Neural progenitor cell (in vitro differentiated cells): Measurements from ENCODE around the gene GCK. TPM values are rescaled to one million over a fixed set of nuclear protein-coding genes. Genes with fewer than 3 reads are reported as not detected.
"Not testable (repeated sequence)": the region's sequence is repeated elsewhere in the genome, so short reads cannot be mapped to it uniquely, and the experiment has no call there.

ENCODE experiments used
- DNase-seq: peaks from one replicate; pipeline ENCODE4 v3.0.0-alpha.2; 2016; ENCODE audit warnings: low spot score
- H2AFZ ChIP-seq: fragments of 200-600 bp; sonication (generic); replicated peaks from 2 replicates; pipeline ENCODE4 v1.6.1; 2016; ENCODE audit warnings: antibody characterized with exemption
- H3F3A ChIP-seq: fragments of 200-600 bp; sonication (generic); 2 replicates; pipeline ENCODE4 v1.6.1; 2016; ENCODE audit warnings: antibody characterized with exemption, low read depth
- H3K27ac ChIP-seq: fragments of 200-600 bp; sonication (generic); 2 replicates; pipeline ENCODE4 v1.5.1; 2016; ENCODE audit warnings: mild to moderate bottlenecking
- H3K27me3 ChIP-seq: fragments of 200-600 bp; sonication (generic); 2 replicates; pipeline ENCODE4 v1.6.1; 2016; ENCODE audit warnings: mild to moderate bottlenecking, moderate library complexity
- H3K36me3 ChIP-seq: fragments of 200-600 bp; sonication (generic); 2 replicates; pipeline ENCODE4 v1.5.1; 2016
- H3K4me1 ChIP-seq: fragments of 200-600 bp; sonication (generic); 2 replicates; pipeline ENCODE4 v1.6.1; 2016; ENCODE audit warnings: mixed run types
- H3K4me2 ChIP-seq: fragments of 200-600 bp; sonication (generic); 2 replicates; pipeline ENCODE4 v1.6.1; 2016
- H3K4me3 ChIP-seq: fragments of 200-600 bp; sonication (generic); 2 replicates; pipeline ENCODE4 v1.5.1; 2016
- H3K79me2 ChIP-seq: fragments of 200-600 bp; sonication (generic); 2 replicates; pipeline ENCODE4 v1.6.1; 2016; ENCODE audit warnings: low read depth
- H3K9ac ChIP-seq: fragments of 200-600 bp; sonication (generic); 2 replicates; pipeline ENCODE4 v1.6.1; 2016
- H3K9me3 ChIP-seq: fragments of 200-600 bp; sonication (generic); 2 replicates; pipeline ENCODE4 v1.5.1; 2016; ENCODE audit warnings: low read depth
- H4K20me1 ChIP-seq: fragments of 200-600 bp; sonication (generic); 2 replicates; pipeline ENCODE4 v1.6.1; 2016; ENCODE audit warnings: low read depth
- H3K27ac Mint-ChIP-seq: 3 replicates; pipeline ENCODE4 v1.8.0; 2021; ENCODE audit warnings: mixed read lengths
- H3K27me3 Mint-ChIP-seq: 2 replicates; pipeline ENCODE4 v1.8.0; 2022; ENCODE audit warnings: low read depth, mild to moderate bottlenecking, inconsistent platforms, moderate library complexity, mixed read lengths; ENCODE audit not compliant: insufficient read depth
- H3K36me3 Mint-ChIP-seq: 3 replicates; pipeline ENCODE4 v1.8.0; 2021; ENCODE audit warnings: mixed read lengths
- H3K4me1 Mint-ChIP-seq: 3 replicates; pipeline ENCODE4 v1.8.0; 2021; ENCODE audit warnings: mixed read lengths
- H3K4me3 Mint-ChIP-seq: 3 replicates; pipeline ENCODE4 v1.8.0; 2021; ENCODE audit warnings: mild to moderate bottlenecking, moderate library complexity, mixed read lengths
- H3K9me3 Mint-ChIP-seq: 3 replicates; pipeline ENCODE4 v1.8.0; 2020; ENCODE audit warnings: mixed read lengths
- CTCF ChIP-seq: fragments of 200-600 bp; sonication (generic); IDR thresholded peaks from 2 replicates; pipeline ENCODE4 v1.5.1; 2017; ENCODE audit warnings: antibody characterized with exemption, mild to moderate bottlenecking
- EZH2 ChIP-seq: fragments of 200-600 bp; sonication (generic); IDR thresholded peaks from 2 replicates; pipeline ENCODE4 v1.6.1; 2017; ENCODE audit warnings: antibody characterized with exemption, mild to moderate bottlenecking, moderate library complexity
- EZH2phosphoT487 ChIP-seq: fragments of 200-600 bp; sonication (generic); IDR thresholded peaks from 2 replicates; pipeline ENCODE4 v1.6.1; 2017; ENCODE audit warnings: antibody characterized with exemption
- total RNA-seq: library from RNA; depleted of rRNA; stranded (reverse); fragments of >200 nt; gene quantifications from 2 replicates; pipeline ENCODE4 v1.2.3, GENCODE V29; 2015; ENCODE audit warnings: low replicate concordance

The GCK gene
- total RNA-seq, 1 donor from 2014 or later, result not detected

- Histone ChIP-seq H3K4me3 (peak overlapping the region; percentile 96), H4K20me1 (peaks cover 25% of the 10 kb centered on the region), H3K79me2 (peaks cover 35% of the 10 kb centered on the region), H3K36me3 (no peaks in the 10 kb centered on the region), H3K27ac (no peak overlapping the region), H3K27me3 (peaks cover 17% of the 10 kb centered on the region), H3K9ac (peak overlapping the region; percentile 86), H3K4me1 (peaks cover 9% of the 10 kb centered on the region), H3K9me3 (no peaks in the 10 kb centered on the region), H2AFZ (no peak overlapping the region), H3K4me2 (peak overlapping the region; percentile 88), H3F3A (peaks cover 3% of the 10 kb centered on the region)
- Mint-ChIP-seq H3K36me3 (peaks cover 4% of the 10 kb centered on the region), H3K27me3 (peaks cover 3% of the 10 kb centered on the region), H3K27ac (no peak overlapping the region), H3K4me3 (peak overlapping the region; percentile 91), H3K9me3 (no peaks in the 10 kb centered on the region), H3K4me1 (peaks cover 17% of the 10 kb centered on the region)
- TF ChIP-seq CTCF (no peak), EZH2 (no peak), EZH2phosphoT487 (no peak)
- no peak for DNase-seq
These were observed 12.6 kb upstream of the GCK start for GRCh38 chr7:44201813-44202212.

- H3K4me1 ChIP-seq, result peaks cover 9% of the 10 kb centered on the region
- peak within 1 kb of the TSS; percentile 91 for H3K4me3 Mint-ChIP-seq
These were observed 11.6 kb upstream of the GCK start, which contains the start of gene YKT6 for GRCh38 chr7:44200699-44201461. YKT6 (plus strand) TSS chr7:44200978; CDS start chr7:44201136, 158 bp downstream.

GRCh38 chr7:44200163-44200562 is 10.9 kb upstream of the GCK start:
- not testable (repeated sequence) for H3F3A ChIP-seq, H2AFZ ChIP-seq, H3K27ac ChIP-seq, DNase-seq, H3K9me3 Mint-ChIP-seq, H3K4me2 ChIP-seq, H3K9me3 ChIP-seq, H3K36me3 ChIP-seq, H3K36me3 Mint-ChIP-seq, H3K9ac ChIP-seq, H3K4me1 ChIP-seq, H3K4me3 ChIP-seq, H3K27ac Mint-ChIP-seq, H3K27me3 Mint-ChIP-seq
- Mint-ChIP-seq H3K4me3 (peak overlapping the region; percentile 64), H3K4me1 (peaks cover 17% of the 10 kb centered on the region)
- Histone ChIP-seq H4K20me1 (peaks cover 25% of the 10 kb centered on the region), H3K27me3 (peaks cover 17% of the 10 kb centered on the region), H3K79me2 (peaks cover 35% of the 10 kb centered on the region)

More at GRCh38 chr7:44200699-44201461, 11.6 kb upstream of the GCK start, which contains the start of gene YKT6:
- Histone ChIP-seq H3K36me3 (no peaks in the 10 kb centered on the region), H3F3A (peaks cover 3% of the 10 kb centered on the region), H3K27ac (no peak within 1 kb of the TSS), H3K27me3 (peaks cover 17% of the 10 kb centered on the region), H3K9ac (peak within 1 kb of the TSS; percentile 86), H4K20me1 (peaks cover 25% of the 10 kb centered on the region), H2AFZ (peak within 1 kb of the TSS; percentile 80), H3K4me2 (peak within 1 kb of the TSS; percentile 88), H3K79me2 (peaks cover 35% of the 10 kb centered on the region), H3K4me3 (peak within 1 kb of the TSS; percentile 96), H3K9me3 (no peaks in the 10 kb centered on the region)
- peaks cover 17% of the 10 kb centered on the region for H3K4me1 Mint-ChIP-seq
- TF ChIP-seq EZH2 (no peak), EZH2phosphoT487 (no peak), CTCF (peak; percentile 61)
- DNase-seq, result peak; percentile 95
- no peak within 1 kb of the TSS for H3K27ac Mint-ChIP-seq
- peaks cover 2% of the 10 kb centered on the region for H3K36me3 Mint-ChIP-seq
- H3K27me3 Mint-ChIP-seq, result no peaks in the 10 kb centered on the region
- no peaks in the 10 kb centered on the region for H3K9me3 Mint-ChIP-seq

- H3K4me3 Mint-ChIP-seq, result peak overlapping the region; percentile 17
- H3K9me3 Mint-ChIP-seq, result no peaks in the 10 kb centered on the region
- Histone ChIP-seq H3K4me3 (no peak overlapping the region), H3K27ac (no peak overlapping the region), H3K27me3 (peaks cover 17% of the 10 kb centered on the region), H3K36me3 (no peaks in the 10 kb centered on the region), H4K20me1 (peaks cover 11% of the 10 kb centered on the region), H3K9me3 (no peaks in the 10 kb centered on the region), H3F3A (peaks cover 3% of the 10 kb centered on the region), H3K4me1 (peaks cover 9% of the 10 kb centered on the region), H3K79me2 (peaks cover 16% of the 10 kb centered on the region), H2AFZ (no peak overlapping the region), H3K4me2 (no peak overlapping the region), H3K9ac (no peak overlapping the region)
- no peak for TF ChIP-seq EZH2phosphoT487
- TF ChIP-seq CTCF, result no peak
- no peak for TF ChIP-seq EZH2
- DNase-seq, result no peak
- peaks cover 12% of the 10 kb centered on the region for H3K4me1 Mint-ChIP-seq
- no peaks in the 10 kb centered on the region for H3K27me3 Mint-ChIP-seq
- H3K36me3 Mint-ChIP-seq, result no peaks in the 10 kb centered on the region
- no peak overlapping the region for H3K27ac Mint-ChIP-seq
These were observed 8.2 kb upstream of the GCK start for GRCh38 chr7:44197474-44197873.
